EL (cell line): ENCODE data around the gene CHMP3.
A peak's percentile ranks its signal among the peaks of the same experiment; 100 is the strongest.

ENCODE experiments used
- DNase-seq: peaks from one replicate; pipeline ENCODE4 v3.0.0-alpha.2; 2016

Gene CHMP3

DNA sequence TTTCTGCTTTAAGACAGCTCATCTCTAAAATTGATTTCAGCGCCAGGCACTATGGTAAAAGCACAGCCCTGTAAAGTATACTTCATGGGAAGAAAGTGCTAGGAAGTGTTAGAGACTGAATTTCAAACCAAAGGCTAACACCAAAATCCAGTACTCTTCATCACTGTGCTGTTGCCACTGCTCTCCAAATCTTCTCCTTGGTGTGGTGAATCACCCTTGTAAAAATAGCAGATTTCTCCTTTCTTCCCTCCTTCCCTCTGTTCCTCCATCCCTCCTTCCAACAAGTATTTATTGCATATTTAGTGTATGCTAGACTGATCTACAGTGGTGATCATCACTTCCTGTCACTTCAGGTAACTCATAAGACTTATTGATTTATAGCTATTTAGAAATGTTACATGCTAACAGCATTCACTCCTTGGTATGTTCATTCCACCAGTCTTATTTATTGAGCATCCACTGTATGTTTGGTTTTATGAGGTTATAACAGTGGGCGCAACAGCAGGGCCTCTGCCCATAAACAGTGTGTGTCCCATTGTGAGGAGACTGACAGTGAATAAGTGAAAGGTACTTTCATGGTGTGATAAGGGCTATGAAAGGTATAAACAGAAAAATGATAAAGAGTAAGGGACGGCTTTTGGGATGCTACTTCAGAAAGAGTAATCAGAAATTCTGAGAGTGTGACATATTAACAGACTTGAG is 102.0 kb downstream of the CHMP3 start:
- DNase-seq, result no peak

DNA sequence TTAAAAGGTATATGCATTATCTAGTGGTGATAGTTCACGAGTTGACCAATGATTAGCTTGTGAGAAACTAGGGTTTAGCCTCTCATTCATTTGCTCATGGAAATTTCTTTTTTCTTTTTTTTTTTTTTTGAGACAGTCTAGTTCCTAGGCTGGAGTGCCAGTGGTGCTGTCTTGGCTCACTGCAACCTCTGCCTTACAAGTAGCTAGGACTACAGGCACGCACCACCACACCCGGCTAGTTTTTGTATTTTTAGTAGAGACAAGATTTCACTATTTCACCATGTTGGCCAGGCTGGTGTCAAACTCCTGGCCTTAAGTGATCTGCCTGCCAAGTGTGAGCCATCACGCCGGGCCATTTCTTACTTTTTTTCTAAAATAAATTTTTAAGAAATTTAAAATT is 108.1 kb downstream of the CHMP3 start:
- DNase-seq, result no peak

DNA sequence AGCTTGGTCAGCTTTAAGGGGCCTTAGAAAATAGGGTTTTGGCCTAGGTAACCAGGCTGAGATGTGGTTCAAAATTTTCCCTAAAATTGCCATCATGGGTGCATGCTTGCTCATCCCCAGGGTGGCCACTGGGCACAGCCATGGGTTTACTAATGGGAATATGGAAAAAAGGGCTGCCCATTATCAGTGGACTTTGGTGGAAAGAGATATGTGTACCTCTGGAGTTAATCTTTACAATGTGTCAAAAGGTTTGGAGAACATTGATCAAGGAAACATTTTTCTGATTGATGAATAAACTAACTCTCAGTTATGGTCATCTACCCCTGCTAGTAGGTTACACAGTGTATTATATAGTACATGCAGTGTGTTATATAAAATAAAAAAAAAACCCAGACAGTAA is 109.0 kb downstream of the CHMP3 start:
- no peak for DNase-seq

DNA sequence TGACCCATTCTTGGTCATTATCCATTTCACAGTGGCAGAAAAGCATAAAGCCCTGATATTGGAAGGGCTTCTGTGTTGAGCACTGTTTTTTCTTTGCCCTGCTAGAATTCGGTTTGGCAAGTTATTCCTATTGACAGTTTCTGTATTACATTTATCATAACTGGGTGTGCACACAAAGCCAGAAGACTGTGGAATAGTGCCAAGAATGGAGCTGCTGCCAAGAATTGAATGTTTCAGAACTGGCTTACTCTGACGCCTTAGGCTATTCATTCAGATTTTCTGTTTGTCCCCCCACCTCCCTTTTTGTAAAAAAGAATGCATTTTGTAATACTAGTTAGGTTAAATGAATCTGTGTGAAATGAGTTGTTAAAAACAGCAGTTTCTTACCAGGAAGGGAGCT is 109.4 kb downstream of the CHMP3 start:
- peak; percentile 86 for DNase-seq
